GM12878 (cell line): Measurements from ENCODE around the gene CACNA1E. TPM values are rescaled to one million over a fixed set of nuclear protein-coding genes. Genes with fewer than 3 reads are reported as not detected.
"Not testable (repeated sequence)": the region's sequence is repeated elsewhere in the genome, so short reads cannot be mapped to it uniquely, and the experiment has no call there.

ENCODE experiments used
- ATAC-seq: fragments of 200-7000 bp; cut with Tn5 transposase; 3 replicates; pipeline ENCODE4 v1.9.1; 2020; ENCODE audit warnings: mild to moderate bottlenecking, moderate library complexity
- BruUV-seq: library from RNA; stranded (reverse); fragments of 400-500 nt; replicated peaks from 2 replicates; lab custom pipeline; 2021; lab: Mats Ljungman, UMichigan
- CTCF ChIA-PET: fragments of 300-600 bp; sonication (Branson Sonifier 250); formaldehyde crosslinking; extraction: SDS; loops from one replicate; lab custom pipeline; 2021; ENCODE audit warnings: inconsistent platforms; lab: Yijun Ruan, JAX
- POLR2A ChIA-PET: fragments of 350-600 bp; formaldehyde crosslinking; extraction: SDS; loops from one replicate; lab custom pipeline; 2021; ENCODE audit warnings: inconsistent platforms; lab: Charles Lee
- RAD21 ChIA-PET: fragments of 300-600 bp; sonication (Branson Sonifier 250); formaldehyde crosslinking; loops from one replicate; lab custom pipeline; 2023; ENCODE audit warnings: antibody characterized with exemption; ENCODE audit not compliant: unreplicated experiment; lab: Charles Lee
- SMC1A ChIA-PET: fragments of 300-600 bp; sonication (Branson Sonifier 250); formaldehyde crosslinking; loops from one replicate; lab custom pipeline; 2023; ENCODE audit not compliant: unreplicated experiment, uncharacterized antibody; lab: Charles Lee
- DNase-seq: peaks from one replicate; pipeline ENCODE4 v3.0.0-alpha.2; 2011; ENCODE audit warnings: low read depth, low spot score
- FAIRE-seq: peaks from 3 replicates; lab custom pipeline; 2011; peaks lifted over from hg19 to GRCh38; lab: Jason Lieb, UNC
- H2AFZ ChIP-seq: 2 replicates; pipeline ENCODE4 v1.6.0; 2011; ENCODE audit warnings: low read depth, low read length, control low read depth; ENCODE audit not compliant: control insufficient read depth
- H3K27ac ChIP-seq: 2 replicates; pipeline ENCODE4 v1.5.1; 2011; ENCODE audit warnings: control low read depth; ENCODE audit not compliant: control insufficient read depth, insufficient read depth
- H3K27me3 ChIP-seq, 2 experiments: replicated peaks in 1 of 2; 2 replicates each; pipeline versions ENCODE4 v1.6.0 to v1.6.1; 2011; ENCODE audit warnings: low read length in 1 of 2; ENCODE audit not compliant: control insufficient read depth in 2 of 2, insufficient read depth in 2 of 2
- H3K36me3 ChIP-seq, 2 experiments: 2 replicates each; pipeline ENCODE4 v1.5.1; 2011; ENCODE audit warnings: low read length in 1 of 2; ENCODE audit not compliant: control insufficient read depth in 2 of 2, insufficient read depth in 2 of 2
- H3K4me1 ChIP-seq: 2 replicates; pipeline ENCODE4 v1.6.1; 2011; ENCODE audit warnings: mild to moderate bottlenecking, low read length, moderate library complexity, mixed read lengths; ENCODE audit not compliant: control insufficient read depth, insufficient read depth
- H3K4me2 ChIP-seq: 2 replicates; pipeline ENCODE4 v1.6.0; 2011; ENCODE audit warnings: control low read depth; ENCODE audit not compliant: control insufficient read depth, insufficient read depth
- H3K4me3 ChIP-seq: fragments of 200-600 bp; sonication (generic); 2 replicates; pipeline ENCODE4 v1.5.1; 2016
- H3K79me2 ChIP-seq: 2 replicates; pipeline ENCODE4 v1.6.0; 2011; ENCODE audit warnings: low read length; ENCODE audit not compliant: control insufficient read depth, insufficient read depth
- H3K9ac ChIP-seq: 2 replicates; pipeline ENCODE4 v1.8.0; 2011; ENCODE audit warnings: low read length, control low read depth, mixed read lengths; ENCODE audit not compliant: control insufficient read depth, insufficient read depth
- H3K9me3 ChIP-seq: replicated peaks from 3 replicates; pipeline ENCODE4 v1.5.1; 2011; ENCODE audit warnings: mild to moderate bottlenecking, low read length; ENCODE audit not compliant: control insufficient read depth, insufficient read depth
- H4K20me1 ChIP-seq: 2 replicates; pipeline ENCODE4 v1.6.0; 2011; ENCODE audit not compliant: control insufficient read depth, insufficient read depth
- CHD4 ChIP-seq: fragments of 200-600 bp; sonication (generic); IDR thresholded peaks from 2 replicates; pipeline ENCODE4 v1.6.1; 2016; ENCODE audit warnings: mild to moderate bottlenecking
- EP300 ChIP-seq, 2 experiments: fragments of 150-350 bp in 1 of 2; IDR thresholded peaks; 2 replicates each; pipeline ENCODE4 v1.6.1; 2011 to 2012; ENCODE audit warnings: low read depth in 2 of 2, low read length in 2 of 2, borderline replicate concordance in 1 of 2, improper control_type of control experiment in 1 of 2, inconsistent platforms in 1 of 2; ENCODE audit not compliant: control insufficient read depth in 1 of 2
- NR2C1 ChIP-seq: fragments of 450-650 bp; IDR thresholded peaks from 2 replicates; pipeline ENCODE4 v1.6.1; 2017; ENCODE audit warnings: antibody characterized with exemption, mild to moderate bottlenecking, moderate library complexity
- PAX5 ChIP-seq: IDR thresholded peaks from 2 replicates; pipeline ENCODE4 v1.6.1; 2011; ENCODE audit warnings: low read depth, low read length, borderline replicate concordance
- RBBP5 ChIP-seq: fragments of 200-600 bp; sonication (generic); conservative IDR thresholded peaks from 2 replicates; pipeline ENCODE4 v1.6.1; 2016
- STAT1 ChIP-seq: fragments of 450-650 bp; conservative IDR thresholded peaks from 2 replicates; pipeline ENCODE4 v1.6.1; 2014; ENCODE audit warnings: antibody characterized with exemption, mild to moderate bottlenecking
- in situ Hi-C: fragments of 300-500 bp; cut with MboI; formaldehyde crosslinking; loops from 9 replicates; pipeline ENCODE4 v1.14.3; 2018; ENCODE audit warnings: mixed read lengths
- intact Hi-C: fragments of 100-400 bp; cut with micrococcal nuclease; formaldehyde crosslinking; loops from one replicate; pipeline ENCODE4 v1.14.2; 2022; ENCODE audit not compliant: unreplicated experiment
- polyA plus RNA-seq, 11 experiments: library from polyadenylated mRNA; depleted of rRNA in 4 of 11; unstranded in 6 of 11; stranded (reverse) in 5 of 11; fragments of >200 nt; fragmentation: Nextera tagmentation in 4 of 11; fragmentation: Illumina TruSeq in 1 of 11; extraction: Ambion mirVana in 4 of 11; extraction: Trizol in 1 of 11; gene quantifications; 1 replicate in 1 of 11; 2 replicates in 10 of 11; pipeline versions ENCODE4 v1.2.1 to v1.2.3, GENCODE V29; 2011 to 2016; ENCODE audit warnings: inconsistent platforms in 2 of 11, missing spikeins in 2 of 11, low read depth in 1 of 11
- total RNA-seq, 4 experiments: library from RNA; depleted of rRNA in 3 of 4; stranded (reverse); fragments of >200 nt in 3 of 4; fragmentation: Illumina TruSeq in 1 of 4; extraction: Trizol in 1 of 4; gene quantifications; 2 replicates each; pipeline versions ENCODE4 v1.2.1 to v1.2.3, GENCODE V29; 2013 to 2021
- TF ChIP-seq, protein P1 (sequence below): IDR thresholded peaks from 2 replicates; pipeline ENCODE4 v1.6.1; 2012; ENCODE audit warnings: low read depth, low read length, improper control_type of control experiment
- TF ChIP-seq, protein P2 (sequence below): fragments of 450-650 bp; IDR thresholded peaks from 2 replicates; pipeline ENCODE4 v1.6.1; 2018; ENCODE audit warnings: borderline replicate concordance, mild to moderate bottlenecking; ENCODE audit not compliant: partially characterized antibody

Gene CACNA1E
- total and polyA plus RNA-seq, 10 of the 15 experiments (the other 5 are each of a cell fraction or from before 2014, with no cell fraction given), result 0.57 to 22.0 (median 8.5) TPM

DNA sequence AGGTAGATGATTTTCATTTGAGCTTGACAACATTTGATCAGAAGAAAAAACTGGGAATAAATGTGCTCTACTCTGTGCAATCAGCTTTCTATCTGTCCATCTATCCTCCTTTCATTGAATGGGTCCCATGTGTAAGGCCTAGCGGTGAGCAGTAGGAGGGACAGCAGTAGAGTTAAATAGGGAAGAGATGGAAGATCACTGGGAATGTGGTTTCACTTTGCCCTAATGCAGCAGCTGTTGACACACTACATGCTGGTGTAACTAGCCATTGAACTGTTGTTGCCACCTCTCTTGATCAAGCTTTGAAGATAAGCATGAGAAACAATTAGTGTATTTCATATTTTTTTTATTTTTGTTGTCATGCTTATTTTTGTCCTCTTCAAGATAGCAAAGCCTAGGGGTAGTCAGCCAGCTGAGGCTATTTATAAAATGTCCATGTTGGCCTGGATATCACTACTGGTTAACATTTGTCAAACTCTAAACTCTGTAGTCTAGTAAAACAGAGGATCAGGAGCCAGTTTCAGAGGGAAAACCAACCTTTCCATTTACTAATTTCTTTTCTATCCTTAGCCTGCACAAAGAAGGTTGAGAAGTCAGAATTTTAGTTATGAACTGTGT lies 41.9 kb downstream of the CACNA1E start (continued):
- TF ChIP-seq, protein P1, sequence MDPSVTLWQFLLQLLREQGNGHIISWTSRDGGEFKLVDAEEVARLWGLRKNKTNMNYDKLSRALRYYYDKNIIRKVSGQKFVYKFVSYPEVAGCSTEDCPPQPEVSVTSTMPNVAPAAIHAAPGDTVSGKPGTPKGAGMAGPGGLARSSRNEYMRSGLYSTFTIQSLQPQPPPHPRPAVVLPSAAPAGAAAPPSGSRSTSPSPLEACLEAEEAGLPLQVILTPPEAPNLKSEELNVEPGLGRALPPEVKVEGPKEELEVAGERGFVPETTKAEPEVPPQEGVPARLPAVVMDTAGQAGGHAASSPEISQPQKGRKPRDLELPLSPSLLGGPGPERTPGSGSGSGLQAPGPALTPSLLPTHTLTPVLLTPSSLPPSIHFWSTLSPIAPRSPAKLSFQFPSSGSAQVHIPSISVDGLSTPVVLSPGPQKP, result no peak
- TF ChIP-seq, protein P2, sequence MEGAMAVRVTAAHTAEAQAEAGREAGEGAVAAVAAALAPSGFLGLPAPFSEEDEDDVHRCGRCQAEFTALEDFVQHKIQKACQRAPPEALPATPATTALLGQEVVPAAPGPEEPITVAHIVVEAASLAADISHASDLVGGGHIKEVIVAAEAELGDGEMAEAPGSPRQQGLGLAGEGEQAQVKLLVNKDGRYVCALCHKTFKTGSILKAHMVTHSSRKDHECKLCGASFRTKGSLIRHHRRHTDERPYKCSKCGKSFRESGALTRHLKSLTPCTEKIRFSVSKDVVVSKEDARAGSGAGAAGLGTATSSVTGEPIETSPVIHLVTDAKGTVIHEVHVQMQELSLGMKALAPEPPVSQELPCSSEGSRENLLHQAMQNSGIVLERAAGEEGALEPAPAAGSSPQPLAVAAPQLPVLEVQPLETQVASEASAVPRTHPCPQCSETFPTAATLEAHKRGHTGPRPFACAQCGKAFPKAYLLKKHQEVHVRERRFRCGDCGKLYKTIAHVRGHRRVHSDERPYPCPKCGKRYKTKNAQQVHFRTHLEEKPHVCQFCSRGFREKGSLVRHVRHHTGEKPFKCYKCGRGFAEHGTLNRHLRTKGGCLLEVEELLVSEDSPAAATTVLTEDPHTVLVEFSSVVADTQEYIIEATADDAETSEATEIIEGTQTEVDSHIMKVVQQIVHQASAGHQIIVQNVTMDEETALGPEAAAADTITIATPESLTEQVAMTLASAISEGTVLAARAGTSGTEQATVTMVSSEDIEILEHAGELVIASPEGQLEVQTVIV, result no peak
- no peak for TF ChIP-seq CHD4
- no peak for TF ChIP-seq NR2C1
- no peak for TF ChIP-seq RBBP5
- no peak for TF ChIP-seq EP300 (IDR thresholded peaks at IDR 0.05; ENCODE audit: borderline replicate concordance in 1 of 2, control insufficient read depth in 1 of 2, low read depth in 2 of 2, low read length in 2 of 2)
- no peak for TF ChIP-seq STAT1
- no peak for TF ChIP-seq PAX5

DNA sequence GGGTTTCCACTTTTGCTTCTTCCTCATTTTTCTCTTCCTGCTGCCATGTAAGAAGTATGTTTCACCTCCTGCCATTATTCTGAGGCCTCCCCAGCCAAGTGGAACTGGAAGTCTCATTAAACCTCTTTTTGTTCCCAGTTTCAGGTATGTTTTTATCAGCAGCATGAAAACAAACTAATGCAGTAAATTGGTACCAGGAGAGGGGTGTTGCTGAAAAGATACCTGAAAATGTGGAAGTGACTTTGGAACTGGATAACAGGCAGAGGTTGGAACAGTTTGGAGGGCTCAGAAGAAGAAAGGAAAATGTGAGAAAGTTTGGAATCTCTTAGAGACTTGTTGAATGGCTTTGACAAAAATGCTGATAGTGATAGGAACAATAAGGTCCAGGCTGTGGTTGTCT lies 44.9 kb downstream of the CACNA1E start:
- H4K20me1 ChIP-seq, CTCF ChIA-PET, POLR2A ChIA-PET, H2AFZ ChIP-seq, H3K4me3 ChIP-seq, intact Hi-C loops, DNase-seq, H3K27me3 ChIP-seq, SMC1A ChIA-PET, H3K79me2 ChIP-seq, H3K27ac ChIP-seq, H3K9me3 ChIP-seq, H3K4me1 ChIP-seq, FAIRE-seq, in situ Hi-C loops, RAD21 ChIA-PET, BruUV-seq, H3K9ac ChIP-seq, ATAC-seq, H3K36me3 ChIP-seq, H3K4me2 ChIP-seq: not testable (repeated sequence)
